Gastrocnemius medialis (tissue), 4 donors: Measurements from ENCODE around the gene POLR3H. TPM values are rescaled to one million over a fixed set of nuclear protein-coding genes. Genes with fewer than 3 reads are reported as not detected.

Experiments used
- ATAC-seq, 2 donors: fragments of 150-250 bp; one replicate each; pipeline ENCODE4 v1.9.1; 2016
- DNase-seq, 2 donors: peaks; one replicate each; pipeline ENCODE4 v3.0.0-alpha.2; 2019
- H3K27ac ChIP-seq, 4 donors: fragments of 200-600 bp; sonication (generic); 1 replicate in 1 of 4; 2 replicates in 3 of 4; pipeline ENCODE4 v1.5.1; 2016 to 2018; ENCODE audit warnings: mild to moderate bottlenecking in 2 of 4, moderate library complexity in 1 of 4
- H3K27me3 ChIP-seq, 3 donors: fragments of 200-600 bp; sonication (generic) in 2 of 3; 1 replicate in 1 of 3; 2 replicates in 2 of 3; pipeline versions ENCODE4 v1.5.1 to v1.6.0; 2016 to 2019; ENCODE audit warnings: mild to moderate bottlenecking in 1 of 3, moderate library complexity in 1 of 3
- H3K36me3 ChIP-seq, 2 donors: fragments of 200-600 bp; sonication (generic) in 1 of 2; one replicate each; pipeline ENCODE4 v1.5.1; 2017 to 2018
- H3K4me1 ChIP-seq, 2 donors: fragments of 200-600 bp; sonication (generic) in 1 of 2; one replicate each; pipeline ENCODE4 v1.5.1; 2016 to 2017; ENCODE audit warnings: mild to moderate bottlenecking in 2 of 2
- H3K4me3 ChIP-seq, 4 donors: fragments of 200-600 bp; sonication (generic) in 3 of 4; 1 replicate in 1 of 4; 2 replicates in 3 of 4; pipeline ENCODE4 v1.5.1; 2016 to 2019; ENCODE audit warnings: mild to moderate bottlenecking in 2 of 4
- H3K9me3 ChIP-seq, 3 donors: fragments of 200-600 bp; sonication (generic) in 2 of 3; 1 replicate in 1 of 3; 2 replicates in 2 of 3; pipeline ENCODE4 v1.5.1; 2016 to 2019
- POLR2A ChIP-seq, 2 donors: fragments of 450-650 bp; IDR thresholded peaks; one replicate each; pipeline ENCODE4 v1.6.1; 2017; ENCODE audit warnings: antibody characterized with exemption in 2 of 2, mild to moderate bottlenecking in 2 of 2, moderate library complexity in 2 of 2
- in situ Hi-C, 4 donors: fragments of 200-750 bp; cut with MboI; loops; one replicate each; pipeline versions ENCODE4 v1.15.0 to v1.8.0; 2017; ENCODE audit warnings: low sequenced_read_pairs in 4 of 4
- intact Hi-C: fragments of 100-400 bp; cut with DNase I; formaldehyde crosslinking; loops from one replicate; pipeline ENCODE4 v1.15.1; 2023; ENCODE audit warnings: low total_unique reads
- total RNA-seq, 4 donors: library from RNA; depleted of rRNA; stranded (reverse); fragments of >200 nt; gene quantifications; one replicate each; pipeline versions ENCODE4 v1.1.0 to v1.2.3, GENCODE V29; 2016
- TF ChIP-seq, protein P1 (sequence below), 5 experiments: fragments of 450-650 bp in 3 of 5; fragments of 200-600 bp in 2 of 5; sonication (generic) in 2 of 5; IDR thresholded peaks in 4 of 5; conservative IDR thresholded peaks in 1 of 5; 1 replicate in 4 of 5; 2 replicates in 1 of 5; pipeline ENCODE4 v1.5.1; 2016 to 2019; ENCODE audit warnings: antibody characterized with exemption in 5 of 5, mild to moderate bottlenecking in 3 of 5, moderate library complexity in 3 of 5

Gene POLR3H
- total RNA-seq, 4 donors from 2014 or later = 5.7 to 11.0 (median 6.9) TPM

DNA sequence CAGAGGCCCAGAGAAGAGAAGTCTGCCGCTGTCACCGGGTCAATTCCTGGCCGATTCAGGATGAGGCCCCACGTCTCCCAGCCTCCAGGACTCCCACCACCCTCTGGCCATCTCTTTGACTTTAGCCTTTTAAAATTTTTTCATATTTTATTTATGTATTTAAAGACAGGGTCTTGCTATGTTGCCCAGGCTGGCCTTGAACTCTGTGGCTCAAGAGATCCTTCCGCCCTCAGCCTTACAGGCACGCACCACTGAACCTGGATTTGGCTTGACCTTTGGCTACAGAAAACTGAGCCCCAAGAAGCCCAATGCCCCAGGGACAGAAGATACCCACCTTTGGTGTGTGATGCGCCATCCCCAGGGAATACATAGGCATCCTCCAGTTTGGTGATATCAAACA, 3.9 kb downstream of the POLR3H start:
- in situ Hi-C loops = loop anchor here in 1 of 4 donors (25.0 kb wide), 1 partner anchor 253 kb away; the partner anchor contains the start of gene RANGAP1
- DNase-seq (no peak), ATAC-seq (no peak)
- peak overlapping the region in 1 of 4 donors; percentile 25 for H3K27ac ChIP-seq
- H3K9me3 ChIP-seq = no peaks in the 10 kb centered on the region
- no peak overlapping the region for H3K4me3 ChIP-seq
- no peak for TF ChIP-seq POLR2A (IDR thresholded peaks at IDR 0.05)
- TF ChIP-seq, protein P1, sequence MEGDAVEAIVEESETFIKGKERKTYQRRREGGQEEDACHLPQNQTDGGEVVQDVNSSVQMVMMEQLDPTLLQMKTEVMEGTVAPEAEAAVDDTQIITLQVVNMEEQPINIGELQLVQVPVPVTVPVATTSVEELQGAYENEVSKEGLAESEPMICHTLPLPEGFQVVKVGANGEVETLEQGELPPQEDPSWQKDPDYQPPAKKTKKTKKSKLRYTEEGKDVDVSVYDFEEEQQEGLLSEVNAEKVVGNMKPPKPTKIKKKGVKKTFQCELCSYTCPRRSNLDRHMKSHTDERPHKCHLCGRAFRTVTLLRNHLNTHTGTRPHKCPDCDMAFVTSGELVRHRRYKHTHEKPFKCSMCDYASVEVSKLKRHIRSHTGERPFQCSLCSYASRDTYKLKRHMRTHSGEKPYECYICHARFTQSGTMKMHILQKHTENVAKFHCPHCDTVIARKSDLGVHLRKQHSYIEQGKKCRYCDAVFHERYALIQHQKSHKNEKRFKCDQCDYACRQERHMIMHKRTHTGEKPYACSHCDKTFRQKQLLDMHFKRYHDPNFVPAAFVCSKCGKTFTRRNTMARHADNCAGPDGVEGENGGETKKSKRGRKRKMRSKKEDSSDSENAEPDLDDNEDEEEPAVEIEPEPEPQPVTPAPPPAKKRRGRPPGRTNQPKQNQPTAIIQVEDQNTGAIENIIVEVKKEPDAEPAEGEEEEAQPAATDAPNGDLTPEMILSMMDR (IDR thresholded peaks at IDR 0.05 in 4 of 5, conservative IDR thresholded peaks at IDR 0.05 in 1 of 5) = no peak
- no peaks in the 10 kb centered on the region for H3K27me3 ChIP-seq
- H3K36me3 ChIP-seq = no peaks in the 10 kb centered on the region
- peaks cover 17 to 25% of the 10 kb centered on the region in 2 donors for H3K4me1 ChIP-seq
- intact Hi-C loops = loop anchor here (10.0 kb wide), 1 partner anchor 686 kb away; the partner anchor contains the start of genes ST13 and XPNPEP3

DNA sequence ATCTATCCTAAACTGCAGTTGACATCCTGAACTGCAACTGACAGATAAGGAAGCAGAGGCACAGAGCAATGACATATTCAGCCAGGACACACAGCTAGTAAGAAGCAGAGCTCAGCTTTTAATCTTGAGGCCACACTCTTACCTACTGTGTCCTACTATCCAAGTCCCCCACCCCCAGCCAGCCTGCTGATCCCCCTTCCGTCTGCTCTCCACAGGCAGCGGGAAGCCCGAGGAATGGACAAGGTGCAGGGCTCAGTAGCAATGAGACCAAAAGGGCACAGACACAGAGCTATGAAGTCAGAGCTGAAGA, 4.3 kb downstream of the POLR3H start:
- Histone ChIP-seq H3K4me3 (no peak overlapping the region), H3K27me3 (no peaks in the 10 kb centered on the region), H3K36me3 (peaks cover 0 to 2% of the 10 kb centered on the region in 2 donors), H3K4me1 (peaks cover 16 to 22% of the 10 kb centered on the region in 2 donors), H3K9me3 (no peaks in the 10 kb centered on the region), H3K27ac (peak overlapping the region in 1 of 4 donors; percentile 25)
- intact Hi-C loops (loop anchor here (10.0 kb wide), 1 partner anchor 685 kb away; the partner anchor contains the start of genes ST13 and XPNPEP3), in situ Hi-C loops (loop anchor here in 1 of 4 donors (25.0 kb wide), 1 partner anchor 253 kb away; the partner anchor contains the start of gene RANGAP1)
- TF ChIP-seq, protein P1 (IDR thresholded peaks at IDR 0.05 in 4 of 5, conservative IDR thresholded peaks at IDR 0.05 in 1 of 5) = no peak
- TF ChIP-seq POLR2A (IDR thresholded peaks at IDR 0.05) = no peak
- DNase-seq (no peak), ATAC-seq (no peak)

DNA sequence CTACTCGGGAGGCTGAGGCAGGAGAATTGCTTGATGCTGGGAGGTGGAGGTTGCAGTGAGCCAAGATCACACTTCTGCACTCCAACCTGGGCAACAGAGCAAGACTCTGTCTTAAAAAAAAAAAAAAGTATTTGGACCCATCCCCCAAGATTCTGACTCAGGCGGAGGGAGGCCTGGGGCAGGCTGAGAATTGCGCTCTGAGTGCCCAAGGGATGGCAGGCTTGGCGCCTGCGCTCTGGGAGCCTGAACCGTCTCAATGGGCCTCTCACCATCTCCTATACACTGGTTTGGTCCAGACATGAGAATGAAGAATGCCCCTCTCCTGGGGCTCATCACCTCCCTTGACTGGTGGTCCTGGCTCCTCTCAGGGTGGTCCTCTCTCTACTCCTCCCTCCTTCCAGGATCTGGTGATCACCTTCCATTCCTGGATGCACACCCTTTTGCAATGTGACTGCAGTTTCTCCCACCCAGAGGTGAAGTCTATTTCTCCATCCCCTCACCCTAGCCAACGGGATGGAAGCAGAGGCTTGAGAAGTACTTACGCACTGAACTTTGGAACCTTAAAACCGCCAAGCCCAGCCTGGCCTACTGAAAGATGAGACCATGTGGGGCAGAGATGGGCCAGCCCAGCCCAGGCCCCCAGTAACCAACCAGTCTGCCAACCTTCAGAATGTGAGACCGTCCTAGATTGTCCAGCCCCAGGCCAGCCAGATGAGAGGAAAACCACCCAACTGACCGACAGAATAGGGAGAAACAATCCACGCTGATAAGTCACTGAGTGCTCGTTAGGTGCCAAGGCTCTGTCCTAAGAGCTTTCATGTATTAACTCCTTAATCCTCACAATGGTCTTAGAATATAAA, 4.9 kb downstream of the POLR3H start:
- ATAC-seq = no peak
- intact Hi-C loops = loop anchor here (10.0 kb wide), 1 partner anchor 685 kb away; the partner anchor contains the start of genes ST13 and XPNPEP3
- in situ Hi-C loops = loop anchor here in 1 of 4 donors (25.0 kb wide), 1 partner anchor 252 kb away; the partner anchor contains the start of gene RANGAP1
- Histone ChIP-seq H3K27ac (peak overlapping the region in 2 of 4 donors; percentile 10 to 25), H3K4me3 (no peak overlapping the region), H3K36me3 (peaks cover 0 to 5% of the 10 kb centered on the region in 2 donors), H3K27me3 (no peaks in the 10 kb centered on the region), H3K9me3 (no peaks in the 10 kb centered on the region), H3K4me1 (peaks cover 12 to 17% of the 10 kb centered on the region in 2 donors)
- TF ChIP-seq, protein P1 (IDR thresholded peaks at IDR 0.05 in 4 of 5, conservative IDR thresholded peaks at IDR 0.05 in 1 of 5) = no peak
- TF ChIP-seq POLR2A (IDR thresholded peaks at IDR 0.05) = no peak
- DNase-seq = no peak

DNA sequence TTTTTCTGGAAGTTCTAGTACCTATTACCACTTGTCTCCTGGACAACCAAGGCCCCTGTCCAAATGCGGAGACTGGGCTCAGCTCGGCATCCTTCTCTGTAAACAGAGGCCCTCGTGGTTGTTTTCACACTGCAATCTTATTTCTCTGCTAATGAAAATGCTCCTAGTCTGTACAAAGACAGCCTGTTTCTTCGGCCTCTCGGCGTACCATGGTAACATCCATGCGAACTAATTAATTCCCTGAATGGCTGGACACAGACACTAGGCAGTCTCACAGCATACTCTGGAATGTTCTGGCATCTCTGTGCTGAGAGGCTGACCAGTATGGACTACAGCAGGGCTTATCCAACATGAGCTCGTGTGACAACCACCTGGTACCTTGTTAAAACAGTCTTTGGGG, 5.7 kb downstream of the POLR3H start:
- Histone ChIP-seq H3K36me3 (peaks cover 0 to 5% of the 10 kb centered on the region in 2 donors), H3K4me1 (peaks cover 12 to 16% of the 10 kb centered on the region in 2 donors), H3K4me3 (no peak overlapping the region), H3K27me3 (no peaks in the 10 kb centered on the region), H3K9me3 (no peaks in the 10 kb centered on the region), H3K27ac (no peak overlapping the region)
- no peak for ATAC-seq
- intact Hi-C loops (no loop called here), in situ Hi-C loops (loop anchor here in 1 of 4 donors (25.0 kb wide), 1 partner anchor 251 kb away; the partner anchor contains the start of gene RANGAP1)
- DNase-seq = no peak
- TF ChIP-seq POLR2A (IDR thresholded peaks at IDR 0.05) = no peak
- TF ChIP-seq, protein P1 (IDR thresholded peaks at IDR 0.05 in 4 of 5, conservative IDR thresholded peaks at IDR 0.05 in 1 of 5) = no peak
